ENCODE results near the gene PRX.

- TF ChIP-seq CTCF (IDR thresholded peaks at IDR 0.05) (no peak), POLR2A (IDR thresholded peaks at IDR 0.05) (no peak), EP300 (IDR thresholded peaks at IDR 0.05) (no peak)
Measured at GRCh38 chr19:40449506-40449905, 36.3 kb upstream of the PRX start.
